Measurements from ENCODE around the gene ZNF346. TPM values are rescaled to one million over a fixed set of nuclear protein-coding genes. Genes with fewer than 3 reads are reported as not detected.

Gene ZNF346
- total and polyA plus RNA-seq, 2 of the 13 experiments (the other 11 are each of a cell fraction or from before 2014, with no cell fraction given): 8.6 to 19.4 TPM

- TF ChIP-seq, protein P1, sequence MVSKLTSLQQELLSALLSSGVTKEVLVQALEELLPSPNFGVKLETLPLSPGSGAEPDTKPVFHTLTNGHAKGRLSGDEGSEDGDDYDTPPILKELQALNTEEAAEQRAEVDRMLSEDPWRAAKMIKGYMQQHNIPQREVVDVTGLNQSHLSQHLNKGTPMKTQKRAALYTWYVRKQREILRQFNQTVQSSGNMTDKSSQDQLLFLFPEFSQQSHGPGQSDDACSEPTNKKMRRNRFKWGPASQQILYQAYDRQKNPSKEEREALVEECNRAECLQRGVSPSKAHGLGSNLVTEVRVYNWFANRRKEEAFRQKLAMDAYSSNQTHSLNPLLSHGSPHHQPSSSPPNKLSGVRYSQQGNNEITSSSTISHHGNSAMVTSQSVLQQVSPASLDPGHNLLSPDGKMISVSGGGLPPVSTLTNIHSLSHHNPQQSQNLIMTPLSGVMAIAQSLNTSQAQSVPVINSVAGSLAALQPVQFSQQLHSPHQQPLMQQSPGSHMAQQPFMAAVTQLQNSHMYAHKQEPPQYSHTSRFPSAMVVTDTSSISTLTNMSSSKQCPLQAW (CRISPR knock-in tag; IDR thresholded peaks at IDR 0.05): 0 out of 2 replicates have a peak, but pooled peaks have one; percentile 32
- TF ChIP-seq AKAP8 (CRISPR knock-in tag; IDR thresholded peaks at IDR 0.05): 0 out of 2 replicates have a peak, but pooled peaks have one; percentile 43
- no peak for TF ChIP-seq EEA1 (CRISPR knock-in tag; IDR thresholded peaks at IDR 0.05; ENCODE audit: borderline replicate concordance)
- TF ChIP-seq CCAR2 (optimal IDR thresholded peaks at IDR 0.05; ENCODE audit: low read depth, low read length): no peak
- no peak for TF ChIP-seq BATF2 (CRISPR knock-in tag; IDR thresholded peaks at IDR 0.05)
- TF ChIP-seq ZNF430 (CRISPR knock-in tag; IDR thresholded peaks at IDR 0.05): 0 out of 2 replicates have a peak, but pooled peaks have one; percentile 27
- TF ChIP-seq SIN3A (IDR thresholded peaks at IDR 0.05; ENCODE audit: borderline replicate concordance, low read depth, low read length): no peak
- TF ChIP-seq ZNF749 (CRISPR knock-in tag; IDR thresholded peaks at IDR 0.05; ENCODE audit: borderline replicate concordance): no peak
- 0 out of 2 replicates have a peak, but pooled peaks have one; percentile 55 for TF ChIP-seq DNMT1 (CRISPR knock-in tag; IDR thresholded peaks at IDR 0.05)
- TF ChIP-seq RAD51 (IDR thresholded peaks at IDR 0.05; ENCODE audit: borderline replicate concordance): no peak
- TF ChIP-seq DDIT3 (CRISPR knock-in tag; IDR thresholded peaks at IDR 0.05): no peak
- 0 out of 2 replicates have a peak, but pooled peaks have one; percentile 23 for TF ChIP-seq ZNF614 (CRISPR knock-in tag; IDR thresholded peaks at IDR 0.05; ENCODE audit: borderline replicate concordance)
- 0 out of 2 replicates have a peak, but pooled peaks have one; percentile 20 for TF ChIP-seq ERF (CRISPR knock-in tag; IDR thresholded peaks at IDR 0.05)
- TF ChIP-seq TRAFD1 (CRISPR knock-in tag; IDR thresholded peaks at IDR 0.05; ENCODE audit: borderline replicate concordance): 0 out of 2 replicates have a peak, but pooled peaks have one; percentile 63
- 0 out of 2 replicates have a peak, but pooled peaks have one; percentile 29 for TF ChIP-seq ZMYM4 (CRISPR knock-in tag; IDR thresholded peaks at IDR 0.05)
- peak; percentile 39; the same call in 1 of the 2 replicates for TF ChIP-seq HOXA5 (CRISPR knock-in tag; IDR thresholded peaks at IDR 0.05)
- TF ChIP-seq THAP11 (CRISPR knock-in tag; IDR thresholded peaks at IDR 0.05): no peak
- TF ChIP-seq FOXK2 (IDR thresholded peaks at IDR 0.05): no peak
- TF ChIP-seq IRF2 (CRISPR knock-in tag; IDR thresholded peaks at IDR 0.05): 0 out of 2 replicates have a peak, but pooled peaks have one; percentile 34
- TF ChIP-seq, protein P2, sequence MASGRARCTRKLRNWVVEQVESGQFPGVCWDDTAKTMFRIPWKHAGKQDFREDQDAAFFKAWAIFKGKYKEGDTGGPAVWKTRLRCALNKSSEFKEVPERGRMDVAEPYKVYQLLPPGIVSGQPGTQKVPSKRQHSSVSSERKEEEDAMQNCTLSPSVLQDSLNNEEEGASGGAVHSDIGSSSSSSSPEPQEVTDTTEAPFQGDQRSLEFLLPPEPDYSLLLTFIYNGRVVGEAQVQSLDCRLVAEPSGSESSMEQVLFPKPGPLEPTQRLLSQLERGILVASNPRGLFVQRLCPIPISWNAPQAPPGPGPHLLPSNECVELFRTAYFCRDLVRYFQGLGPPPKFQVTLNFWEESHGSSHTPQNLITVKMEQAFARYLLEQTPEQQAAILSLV (CRISPR knock-in tag; IDR thresholded peaks at IDR 0.05; ENCODE audit: borderline replicate concordance): peak; percentile 55; the same call in 1 of the 2 replicates
Measured at GRCh38 chr5:177111720-177112394, 89.4 kb downstream of the ZNF346 start (continued).
